Ramos (cell line): ENCODE results near the gene ANKFN1.

Experiments
- in situ Hi-C: fragments of 300-500 bp; cut with MboI; formaldehyde crosslinking; loops from one replicate; pipeline ENCODE4 v1.14.3; 2022; ENCODE audit warnings: low sequenced_read_pairs; ENCODE audit not compliant: unreplicated experiment

ANKFN1 gene

GRCh38 chr17:56425483-56425882 is 272.2 kb downstream of the ANKFN1 start:
- in situ Hi-C loops, result no loop called here

- in situ Hi-C loops, result no loop called here
Measured at GRCh38 chr17:56426901-56427300, 273.6 kb downstream of the ANKFN1 start.

- in situ Hi-C loops, result no loop called here
Measured at GRCh38 chr17:56431736-56432135, 278.5 kb downstream of the ANKFN1 start.

- in situ Hi-C loops, result no loop called here
Measured at GRCh38 chr17:56432443-56432842, 279.2 kb downstream of the ANKFN1 start.

GRCh38 chr17:56434610-56435009 is 281.3 kb downstream of the ANKFN1 start:
- in situ Hi-C loops, result no loop called here

GRCh38 chr17:56436142-56436541 is 282.9 kb downstream of the ANKFN1 start:
- in situ Hi-C loops, result no loop called here

- in situ Hi-C loops, result no loop called here
Measured at GRCh38 chr17:56440419-56440818, 287.1 kb downstream of the ANKFN1 start.

- in situ Hi-C loops, result no loop called here
Measured at GRCh38 chr17:56441308-56441707, 288.0 kb downstream of the ANKFN1 start.

- in situ Hi-C loops, result no loop called here
Measured at GRCh38 chr17:56445692-56446411, 292.6 kb downstream of the ANKFN1 start.

GRCh38 chr17:56447171-56447570 is 293.9 kb downstream of the ANKFN1 start:
- in situ Hi-C loops, result no loop called here

- in situ Hi-C loops, result no loop called here
Measured at GRCh38 chr17:56448371-56448770, 295.1 kb downstream of the ANKFN1 start.

- in situ Hi-C loops, result no loop called here
Measured at GRCh38 chr17:56449176-56449575, 295.9 kb downstream of the ANKFN1 start.

- in situ Hi-C loops, result no loop called here
Measured at GRCh38 chr17:56451629-56452028, 298.4 kb downstream of the ANKFN1 start.

GRCh38 chr17:56452461-56452860 is 299.2 kb downstream of the ANKFN1 start:
- in situ Hi-C loops, result no loop called here

- in situ Hi-C loops, result no loop called here
Measured at GRCh38 chr17:56457501-56457900, 304.2 kb downstream of the ANKFN1 start.

- in situ Hi-C loops, result no loop called here
Measured at GRCh38 chr17:56465886-56466285, 312.6 kb downstream of the ANKFN1 start.

GRCh38 chr17:56468840-56469239 is 315.6 kb downstream of the ANKFN1 start:
- in situ Hi-C loops, result no loop called here

GRCh38 chr17:56471696-56472095 is 318.4 kb downstream of the ANKFN1 start:
- in situ Hi-C loops, result no loop called here

GRCh38 chr17:56475116-56475515 is 321.8 kb downstream of the ANKFN1 start:
- in situ Hi-C loops, result no loop called here

- in situ Hi-C loops, result no loop called here
Measured at GRCh38 chr17:56478836-56479447, 325.7 kb downstream of the ANKFN1 start.

GRCh38 chr17:56480501-56480900 is 327.2 kb downstream of the ANKFN1 start:
- in situ Hi-C loops, result no loop called here

- in situ Hi-C loops, result no loop called here
Measured at GRCh38 chr17:56481659-56482058, 328.4 kb downstream of the ANKFN1 start.
